Spinal cord (tissue), 10 donors: Measurements from ENCODE around the gene NDFIP1. TPM values are rescaled to one million over a fixed set of nuclear protein-coding genes. Genes with fewer than 3 reads are reported as not detected.
"Not testable (repeated sequence)": the region's sequence is repeated elsewhere in the genome, so short reads cannot be mapped to it uniquely, and the experiment has no call there.

ENCODE experiments used
- DNase-seq, 6 donors: peaks; one replicate each; pipeline versions ENCODE4 v3.0.0 to v3.0.0-alpha.2; 2013 to 2015; ENCODE audit warnings: low spot score in 6 of 6, low read depth in 4 of 6
- H3K27ac ChIP-seq: one replicate; pipeline ENCODE4 v1.5.1; 2013; ENCODE audit warnings: low read depth, low read length, control low read depth
- H3K27me3 ChIP-seq: one replicate; pipeline ENCODE4 v1.6.1; 2013; ENCODE audit warnings: low read length; ENCODE audit not compliant: control insufficient read depth, insufficient read depth
- H3K36me3 ChIP-seq: one replicate; pipeline ENCODE4 v1.6.1; 2013; ENCODE audit warnings: low read length; ENCODE audit not compliant: control insufficient read depth, insufficient read depth
- H3K4me1 ChIP-seq: one replicate; pipeline ENCODE4 v1.6.1; 2013; ENCODE audit warnings: low read length; ENCODE audit not compliant: control insufficient read depth, insufficient read depth
- H3K4me3 ChIP-seq: one replicate; pipeline ENCODE4 v1.5.1; 2013; ENCODE audit warnings: low read depth, low read length, control low read depth
- H3K9me3 ChIP-seq: one replicate; pipeline ENCODE4 v1.6.1; 2013; ENCODE audit warnings: low read length; ENCODE audit not compliant: control insufficient read depth, insufficient read depth
- WGBS: methylation state at CpG from one replicate; pipeline ENCODE4 v1.1.5; 2013; ENCODE audit warnings: missing lambda C conversion rate; ENCODE audit not compliant: insufficient coverage; 5-methylcytosine and 5-hydroxymethylcytosine counted together
- polyA plus RNA-seq, 2 donors: library from polyadenylated mRNA; unstranded; fragments of 120-200 nt; gene quantifications; one replicate each; pipeline ENCODE4 v1.2.1, GENCODE V29; 2013; ENCODE audit not compliant: insufficient read length in 2 of 2
- total RNA-seq, 2 donors: library from RNA; depleted of rRNA in 1 of 2; stranded (reverse); fragments of 120-200 nt in 1 of 2; fragments of >200 nt in 1 of 2; gene quantifications; one replicate each; pipeline versions ENCODE4 v1.2.3 to v1.2.4, GENCODE V29; 2013 to 2014
- donor health status: healthy.

NDFIP1 gene
- total and polyA plus RNA-seq, 4 donors = 86.0 to 279 (median 231) TPM

GRCh38 chr5:142181096-142181495, 72.5 kb downstream of the NDFIP1 start:
- no peak for DNase-seq
- Histone ChIP-seq H3K9me3 (no peaks in the 10 kb centered on the region), H3K4me1 (no peaks in the 10 kb centered on the region), H3K4me3 (no peak overlapping the region), H3K36me3 (no peaks in the 10 kb centered on the region), H3K27me3 (no peaks in the 10 kb centered on the region), H3K27ac (no peak overlapping the region)
- 80% methylated on average over 5 of the region's 6 CpGs for WGBS

- no peaks in the 10 kb centered on the region for H3K4me1 ChIP-seq
- no peaks in the 10 kb centered on the region for H3K36me3 ChIP-seq
- 53% methylated on average over 4 of the region's 7 CpGs for WGBS
- no peaks in the 10 kb centered on the region for H3K27me3 ChIP-seq
- H3K9me3 ChIP-seq = no peaks in the 10 kb centered on the region
- no peak overlapping the region for H3K27ac ChIP-seq
- H3K4me3 ChIP-seq = no peak overlapping the region
- DNase-seq = no peak
Measured at GRCh38 chr5:142181547-142182163, 73.1 kb downstream of the NDFIP1 start.

GRCh38 chr5:142182840-142183239, 74.3 kb downstream of the NDFIP1 start:
- no peak for DNase-seq
- no peak overlapping the region for H3K27ac ChIP-seq
- 91% methylated on average over 2 of the region's 5 CpGs for WGBS
- H3K27me3 ChIP-seq = no peaks in the 10 kb centered on the region
- no peaks in the 10 kb centered on the region for H3K9me3 ChIP-seq
- H3K36me3 ChIP-seq = no peaks in the 10 kb centered on the region
- H3K4me3 ChIP-seq = no peak overlapping the region
- peaks cover 5% of the 10 kb centered on the region for H3K4me1 ChIP-seq

GRCh38 chr5:142183561-142183960, 75.0 kb downstream of the NDFIP1 start:
- no peak overlapping the region for H3K27ac ChIP-seq
- H3K4me3 ChIP-seq = no peak overlapping the region
- no peaks in the 10 kb centered on the region for H3K27me3 ChIP-seq
- no peaks in the 10 kb centered on the region for H3K36me3 ChIP-seq
- H3K9me3 ChIP-seq = no peaks in the 10 kb centered on the region
- 100% methylated on average over 2 of the region's 8 CpGs for WGBS
- DNase-seq = no peak
- H3K4me1 ChIP-seq = peaks cover 5% of the 10 kb centered on the region

- 50% methylated on average over 6 of the region's 9 CpGs for WGBS
- no peaks in the 10 kb centered on the region for H3K27me3 ChIP-seq
- H3K27ac ChIP-seq = no peak overlapping the region
- H3K36me3 ChIP-seq = no peaks in the 10 kb centered on the region
- DNase-seq = no peak
- no peak overlapping the region for H3K4me3 ChIP-seq
- H3K9me3 ChIP-seq = no peaks in the 10 kb centered on the region
- peaks cover 5% of the 10 kb centered on the region for H3K4me1 ChIP-seq
Measured at GRCh38 chr5:142184988-142185387, 76.4 kb downstream of the NDFIP1 start.

GRCh38 chr5:142186514-142186856, 77.9 kb downstream of the NDFIP1 start:
- H3K27me3 ChIP-seq = no peaks in the 10 kb centered on the region
- H3K4me3 ChIP-seq = no peak overlapping the region
- no peaks in the 10 kb centered on the region for H3K36me3 ChIP-seq
- no peak for DNase-seq
- no peaks in the 10 kb centered on the region for H3K9me3 ChIP-seq
- no peak overlapping the region for H3K27ac ChIP-seq
- peaks cover 5% of the 10 kb centered on the region for H3K4me1 ChIP-seq

GRCh38 chr5:142186857-142187594, 78.4 kb downstream of the NDFIP1 start:
- H3K27ac ChIP-seq = no peak overlapping the region
- H3K4me3 ChIP-seq = no peak overlapping the region
- H3K36me3 ChIP-seq = no peaks in the 10 kb centered on the region
- H3K27me3 ChIP-seq = no peaks in the 10 kb centered on the region
- H3K4me1 ChIP-seq = peaks cover 5% of the 10 kb centered on the region
- DNase-seq = peak in 1 of 6 donors; percentile 21
- WGBS = 48% methylated on average over 11 of the region's 11 CpGs
- H3K9me3 ChIP-seq = no peaks in the 10 kb centered on the region

- not testable (repeated sequence) for DNase-seq
- WGBS = no CpG with 5 or more reads among the region's 6 CpGs
Measured at GRCh38 chr5:142188691-142189090, 80.1 kb downstream of the NDFIP1 start.

GRCh38 chr5:142189813-142190212, 81.2 kb downstream of the NDFIP1 start:
- Histone ChIP-seq H3K36me3 (no peaks in the 10 kb centered on the region), H3K27me3 (no peaks in the 10 kb centered on the region)
- 71% methylated on average over 4 of the region's 8 CpGs for WGBS

More at GRCh38 chr5:142188691-142189090, 80.1 kb downstream of the NDFIP1 start:
- H3K36me3 ChIP-seq, H3K27ac ChIP-seq, H3K9me3 ChIP-seq, H3K4me3 ChIP-seq, H3K27me3 ChIP-seq, H3K4me1 ChIP-seq: not testable (repeated sequence)

GRCh38 chr5:142191776-142192175, 83.2 kb downstream of the NDFIP1 start:
- Histone ChIP-seq H3K4me3 (no peak overlapping the region), H3K36me3 (no peaks in the 10 kb centered on the region), H3K4me1 (peaks cover 4% of the 10 kb centered on the region), H3K9me3 (no peaks in the 10 kb centered on the region), H3K27me3 (no peaks in the 10 kb centered on the region), H3K27ac (no peak overlapping the region)
- 71% methylated on average over 5 of the region's 5 CpGs for WGBS
- no peak for DNase-seq

More at GRCh38 chr5:142189813-142190212, 81.2 kb downstream of the NDFIP1 start:
- Histone ChIP-seq H3K27ac (no peak overlapping the region), H3K4me3 (no peak overlapping the region), H3K4me1 (peaks cover 5% of the 10 kb centered on the region), H3K9me3 (no peaks in the 10 kb centered on the region)
- DNase-seq = no peak
